Mesothelial cell of epicardium (in vitro differentiated cells): ENCODE results near the gene TANGO2. TPM values are rescaled to one million over a fixed set of nuclear protein-coding genes. Genes with fewer than 3 reads are reported as not detected.

Experiments used
- DNase-seq, 2 experiments: peaks; one replicate each; pipeline ENCODE4 v3.0.0; 2021; ENCODE audit warnings: low spot score in 2 of 2; ENCODE audit not compliant: unreplicated experiment in 2 of 2
- H3K27ac Mint-ChIP-seq: 2 replicates; pipeline ENCODE4 v1.8.0; 2021; ENCODE audit warnings: mixed read lengths
- H3K27me3 Mint-ChIP-seq: 2 replicates; pipeline ENCODE4 v1.8.0; 2021; ENCODE audit warnings: low read depth, mixed read lengths
- H3K36me3 Mint-ChIP-seq: 2 replicates; pipeline ENCODE4 v1.8.0; 2021; ENCODE audit warnings: mixed read lengths
- H3K4me1 Mint-ChIP-seq: 2 replicates; pipeline ENCODE4 v1.8.0; 2021; ENCODE audit warnings: mixed read lengths
- H3K4me3 Mint-ChIP-seq: 2 replicates; pipeline ENCODE4 v1.8.0; 2021; ENCODE audit warnings: mild to moderate bottlenecking, moderate library complexity, mixed read lengths
- H3K9me3 Mint-ChIP-seq: 2 replicates; pipeline ENCODE4 v1.8.0; 2021; ENCODE audit warnings: mixed read lengths
- total RNA-seq: library from RNA; stranded (reverse); gene quantifications from 3 replicates; pipeline ENCODE4 v1.2.1, GENCODE V29; 2021
- TF ChIP-seq, protein P1 (sequence below): fragments of 200-600 bp; sonication (generic); IDR thresholded peaks from one replicate; pipeline ENCODE4 v1.5.0; 2021; ENCODE audit warnings: antibody characterized with exemption; ENCODE audit not compliant: unreplicated experiment

The TANGO2 gene
- total RNA-seq, 1 donor from 2014 or later = 15.6 TPM

DNA sequence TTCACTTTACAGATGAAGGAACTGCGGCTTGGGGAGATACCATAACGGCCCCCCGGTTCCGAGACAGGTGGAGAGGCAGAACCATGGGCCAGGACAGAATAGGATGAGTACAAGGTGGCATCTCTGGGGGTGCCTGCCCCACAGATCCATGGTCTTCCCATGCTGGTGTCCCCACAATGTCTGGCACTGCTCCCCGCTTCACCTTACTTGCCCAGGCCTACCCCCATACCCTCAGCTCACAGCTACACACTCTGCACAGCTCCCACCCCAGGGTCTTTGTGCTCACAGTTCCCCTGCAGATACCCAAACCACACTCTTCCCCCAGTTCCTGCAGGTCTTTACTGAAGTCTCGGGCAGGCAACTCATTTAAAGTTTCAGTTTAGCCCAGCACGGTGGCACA lies 47.7 kb downstream of the TANGO2 start:
- no peak overlapping the region for H3K27ac Mint-ChIP-seq
- H3K9me3 Mint-ChIP-seq = no peaks in the 10 kb centered on the region
- no peaks in the 10 kb centered on the region for H3K36me3 Mint-ChIP-seq
- H3K4me3 Mint-ChIP-seq = no peak overlapping the region
- H3K4me1 Mint-ChIP-seq = no peaks in the 10 kb centered on the region
- DNase-seq = no peak
- H3K27me3 Mint-ChIP-seq = no peaks in the 10 kb centered on the region
- TF ChIP-seq, protein P1, sequence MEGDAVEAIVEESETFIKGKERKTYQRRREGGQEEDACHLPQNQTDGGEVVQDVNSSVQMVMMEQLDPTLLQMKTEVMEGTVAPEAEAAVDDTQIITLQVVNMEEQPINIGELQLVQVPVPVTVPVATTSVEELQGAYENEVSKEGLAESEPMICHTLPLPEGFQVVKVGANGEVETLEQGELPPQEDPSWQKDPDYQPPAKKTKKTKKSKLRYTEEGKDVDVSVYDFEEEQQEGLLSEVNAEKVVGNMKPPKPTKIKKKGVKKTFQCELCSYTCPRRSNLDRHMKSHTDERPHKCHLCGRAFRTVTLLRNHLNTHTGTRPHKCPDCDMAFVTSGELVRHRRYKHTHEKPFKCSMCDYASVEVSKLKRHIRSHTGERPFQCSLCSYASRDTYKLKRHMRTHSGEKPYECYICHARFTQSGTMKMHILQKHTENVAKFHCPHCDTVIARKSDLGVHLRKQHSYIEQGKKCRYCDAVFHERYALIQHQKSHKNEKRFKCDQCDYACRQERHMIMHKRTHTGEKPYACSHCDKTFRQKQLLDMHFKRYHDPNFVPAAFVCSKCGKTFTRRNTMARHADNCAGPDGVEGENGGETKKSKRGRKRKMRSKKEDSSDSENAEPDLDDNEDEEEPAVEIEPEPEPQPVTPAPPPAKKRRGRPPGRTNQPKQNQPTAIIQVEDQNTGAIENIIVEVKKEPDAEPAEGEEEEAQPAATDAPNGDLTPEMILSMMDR = no peak

DNA sequence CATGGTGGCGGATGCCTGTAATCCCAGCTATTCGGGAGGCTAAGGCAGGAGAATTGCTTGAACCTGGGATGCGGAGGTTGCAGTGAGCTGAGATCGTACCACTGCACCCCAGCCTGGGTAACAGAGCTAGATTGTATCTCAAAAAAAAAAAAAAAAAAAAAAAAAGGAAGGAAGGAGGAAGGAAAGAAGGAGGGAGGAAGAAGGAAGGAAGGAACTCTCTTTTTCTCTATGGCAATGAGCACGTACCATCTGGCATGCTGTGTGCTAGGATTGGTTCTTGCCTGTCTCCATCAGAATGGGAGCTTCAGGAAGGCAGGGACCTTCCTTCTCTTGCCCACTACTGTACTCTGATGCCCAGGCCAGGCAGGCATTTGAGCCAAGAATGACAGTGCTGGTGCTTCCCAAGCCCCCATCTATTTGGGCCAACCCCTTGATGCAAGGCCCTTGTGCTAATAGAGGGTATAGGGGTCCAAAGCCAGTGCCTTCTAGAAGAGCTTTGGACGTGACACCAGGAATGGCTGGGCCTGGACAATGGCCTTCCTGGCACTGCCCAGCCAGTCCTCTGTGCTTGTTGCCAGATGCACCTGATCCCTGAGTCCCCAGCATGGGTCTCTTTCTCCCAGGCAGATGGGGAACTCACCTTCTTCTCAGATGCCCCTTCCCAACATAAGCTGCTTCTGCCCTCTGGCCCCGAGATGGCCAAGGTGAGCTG lies 48.6 kb downstream of the TANGO2 start:
- Mint-ChIP-seq H3K27ac (no peak overlapping the region), H3K36me3 (no peaks in the 10 kb centered on the region), H3K4me1 (no peaks in the 10 kb centered on the region), H3K27me3 (no peaks in the 10 kb centered on the region), H3K9me3 (no peaks in the 10 kb centered on the region), H3K4me3 (no peak overlapping the region)
- TF ChIP-seq, protein P1 = no peak
- no peak for DNase-seq

DNA sequence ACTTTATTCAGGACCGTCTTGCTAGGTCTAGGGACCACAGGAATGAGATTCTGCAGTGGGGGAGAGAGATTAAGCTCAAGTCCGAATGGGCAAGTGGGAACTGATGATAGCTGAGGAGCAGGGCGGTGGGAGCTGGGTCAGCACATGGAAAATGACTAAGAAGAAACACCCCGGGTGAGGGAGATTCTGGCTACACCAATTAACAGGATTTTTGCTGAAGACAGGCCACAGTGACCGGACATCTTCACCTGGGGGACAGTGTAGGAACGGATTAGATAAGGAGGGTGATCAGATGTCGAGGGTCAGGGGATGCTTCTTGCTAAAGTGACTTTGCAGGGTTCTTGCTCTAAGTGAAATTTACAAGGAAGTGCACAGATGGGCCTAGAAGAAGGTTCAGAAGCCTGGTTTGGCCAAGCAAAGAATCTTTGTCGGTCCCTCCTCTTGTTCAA lies 50.6 kb downstream of the TANGO2 start:
- Mint-ChIP-seq H3K27ac (no peak overlapping the region), H3K27me3 (no peaks in the 10 kb centered on the region), H3K9me3 (no peaks in the 10 kb centered on the region)

DNA sequence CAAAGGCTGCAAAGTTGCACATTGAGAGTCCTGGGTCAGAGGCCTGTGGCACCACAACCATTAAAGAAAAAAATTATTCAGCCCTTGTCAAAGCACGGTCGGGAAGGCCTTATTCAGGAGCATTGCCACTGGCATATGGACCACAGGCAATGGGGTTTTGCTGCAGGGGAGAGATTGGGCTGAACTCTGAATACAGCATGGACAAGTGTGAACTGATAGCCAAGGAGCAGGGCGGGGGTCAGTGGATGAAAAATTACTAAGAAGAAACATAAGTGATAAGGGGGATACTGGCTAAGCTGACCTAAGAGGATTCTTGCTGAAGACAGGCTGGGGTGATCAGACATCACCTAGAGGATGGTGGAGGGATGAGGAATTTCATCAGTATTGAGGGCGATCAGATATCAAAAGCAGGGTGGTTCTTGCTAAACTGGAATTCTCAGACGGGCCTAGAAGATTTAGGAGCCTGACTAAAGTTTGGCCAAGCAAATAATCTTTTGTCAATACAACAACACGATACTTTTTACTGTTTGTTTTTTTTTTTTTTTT lies 55.8 kb downstream of the TANGO2 start:
- no peaks in the 10 kb centered on the region for H3K36me3 Mint-ChIP-seq
- TF ChIP-seq, protein P1 = no peak
- no peaks in the 10 kb centered on the region for H3K9me3 Mint-ChIP-seq
- no peak overlapping the region for H3K4me3 Mint-ChIP-seq
- H3K27me3 Mint-ChIP-seq = no peaks in the 10 kb centered on the region
- DNase-seq = no peak
- H3K27ac Mint-ChIP-seq = peak overlapping the region; percentile 49
- peaks cover 16% of the 10 kb centered on the region for H3K4me1 Mint-ChIP-seq

More for the DNA sequence above, 50.6 kb downstream of the TANGO2 start:
- TF ChIP-seq, protein P1 = no peak
- DNase-seq = no peak
- no peak overlapping the region for H3K4me3 Mint-ChIP-seq
- H3K4me1 Mint-ChIP-seq = no peaks in the 10 kb centered on the region
- H3K36me3 Mint-ChIP-seq = no peaks in the 10 kb centered on the region

DNA sequence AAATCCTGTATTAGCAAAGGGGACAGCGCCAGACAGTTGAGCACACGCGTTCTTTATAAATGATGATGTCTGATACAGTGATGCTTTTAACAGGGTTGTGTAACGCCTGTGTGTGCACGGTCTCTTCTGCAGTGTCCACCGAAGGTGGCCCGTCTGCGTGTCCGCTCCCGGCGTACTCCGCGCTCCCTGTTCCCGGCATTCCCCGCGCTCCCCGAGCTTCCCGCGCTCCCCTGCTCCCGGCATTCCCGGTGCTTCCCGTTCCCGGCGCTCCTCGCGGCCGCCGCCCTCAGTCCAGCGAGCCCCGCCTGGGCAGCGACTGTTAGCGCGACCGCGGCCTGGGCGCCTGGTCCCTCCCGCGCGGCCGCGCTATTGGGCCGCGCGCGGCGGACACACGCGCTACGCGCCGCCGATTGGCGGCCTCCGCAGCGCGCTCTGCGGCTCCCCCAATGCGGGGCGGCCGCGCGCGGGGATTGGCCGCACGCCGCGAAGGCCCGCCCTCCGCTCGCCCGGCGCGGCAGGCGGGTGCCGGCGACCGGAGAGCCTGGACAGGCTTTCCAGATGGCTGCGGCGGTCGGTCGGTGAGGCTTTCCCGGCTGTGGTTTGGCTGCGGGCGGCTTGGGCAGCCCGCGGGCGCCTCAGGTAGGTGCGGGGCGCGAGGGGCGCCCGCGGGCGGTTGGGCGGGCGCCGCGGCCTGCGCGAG lies 59.0 kb downstream of the TANGO2 start, which contains the start of gene DGCR8:
Gene DGCR8 (plus strand): TSS at position 497 of the 700 bp plus-strand sequence. CDS start 5,723 bp downstream, outside the sequence.
- Mint-ChIP-seq H3K27ac (peak within 1 kb of the TSS; percentile 98), H3K36me3 (no peaks in the 10 kb centered on the region), H3K4me3 (peak within 1 kb of the TSS; percentile 86), H3K27me3 (no peaks in the 10 kb centered on the region), H3K9me3 (no peaks in the 10 kb centered on the region), H3K4me1 (peaks cover 44% of the 10 kb centered on the region)
- DNase-seq = peak; percentile 75 to 87
- TF ChIP-seq, protein P1 = no peak
